KOPT-K1 (cell line): Measurements from ENCODE around the gene LHX1.

Source experiments
- H3K27ac ChIP-seq: fragments of 200-600 bp; sonication (generic); 2 replicates; pipeline ENCODE4 v1.5.1; 2016; ENCODE audit warnings: antibody characterized with exemption, mild to moderate bottlenecking, low read depth, low read length; ENCODE audit not compliant: poor library complexity, severe bottlenecking
- H3K36me3 ChIP-seq: fragments of 200-600 bp; sonication (generic); 2 replicates; pipeline ENCODE4 v1.5.1; 2017; ENCODE audit warnings: antibody characterized with exemption, mild to moderate bottlenecking, low read length, moderate library complexity; ENCODE audit not compliant: insufficient read depth
- H3K9me3 ChIP-seq: fragments of 200-600 bp; sonication (generic); 2 replicates; pipeline ENCODE4 v1.5.1; 2017; ENCODE audit warnings: antibody characterized with exemption, low read length, mild to moderate bottlenecking; ENCODE audit not compliant: insufficient read depth, poor library complexity, severe bottlenecking

The LHX1 gene

DNA sequence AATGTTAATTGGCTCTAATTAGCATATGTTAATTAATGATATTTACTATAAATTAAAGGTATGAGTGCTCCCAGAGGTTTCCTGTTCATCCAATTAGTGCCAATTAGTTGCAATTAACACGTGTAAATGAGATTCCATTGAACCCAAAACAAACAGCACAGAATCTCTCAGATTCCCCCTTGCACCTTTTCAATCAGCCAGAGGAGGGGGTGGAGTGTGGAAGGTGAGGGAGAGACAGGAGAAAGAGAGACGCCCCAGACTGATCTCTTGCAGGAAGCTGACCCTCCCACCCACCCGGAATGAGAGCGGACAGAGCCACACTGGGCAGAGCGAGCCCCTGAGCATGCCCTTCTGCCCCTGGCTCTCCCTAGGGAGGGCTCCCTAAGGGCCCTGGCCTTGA is 24.1 kb upstream of the LHX1 start:
- Histone ChIP-seq H3K27ac (no peak overlapping the region), H3K9me3 (no peaks in the 10 kb centered on the region), H3K36me3 (no peaks in the 10 kb centered on the region)

DNA sequence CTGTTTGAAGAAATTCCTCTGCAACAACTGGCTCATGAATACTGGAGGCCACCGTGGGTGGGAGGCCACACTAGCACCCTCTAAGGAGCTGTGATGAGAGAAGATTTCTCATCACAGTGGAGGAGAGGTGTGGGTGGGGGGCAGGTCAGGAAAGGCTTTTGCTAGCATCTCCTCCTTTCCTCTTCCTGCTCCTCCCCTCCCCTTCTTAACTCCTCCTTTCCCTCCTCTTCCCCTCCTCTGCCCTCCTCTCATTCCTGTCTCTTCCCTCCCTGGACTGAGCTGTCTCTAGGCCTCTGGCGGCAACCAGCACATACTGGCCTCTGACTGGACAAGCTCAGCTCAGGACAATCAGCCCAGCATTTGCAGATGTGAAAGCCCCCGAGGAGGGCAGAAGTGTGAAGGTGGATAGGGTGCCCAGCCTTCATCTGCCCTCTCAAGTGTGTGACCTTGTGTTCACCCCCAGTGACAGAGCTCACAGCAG is 19.0 kb upstream of the LHX1 start:
- H3K9me3 ChIP-seq, result no peaks in the 10 kb centered on the region
- no peak overlapping the region for H3K27ac ChIP-seq
- H3K36me3 ChIP-seq, result no peaks in the 10 kb centered on the region

- Histone ChIP-seq H3K27ac (no peak overlapping the region), H3K9me3 (no peaks in the 10 kb centered on the region), H3K36me3 (no peaks in the 10 kb centered on the region)
Observed at GRCh38 chr17:36919407-36919968, 17.8 kb upstream of the LHX1 start.

GRCh38 chr17:36920032-36921005 is 17.0 kb upstream of the LHX1 start:
- H3K9me3 ChIP-seq, result no peaks in the 10 kb centered on the region
- H3K27ac ChIP-seq, result no peak overlapping the region
- H3K36me3 ChIP-seq, result no peaks in the 10 kb centered on the region

- no peak overlapping the region for H3K27ac ChIP-seq
- no peaks in the 10 kb centered on the region for H3K9me3 ChIP-seq
- no peaks in the 10 kb centered on the region for H3K36me3 ChIP-seq
Observed at GRCh38 chr17:36921095-36921851, 16.0 kb upstream of the LHX1 start.

DNA sequence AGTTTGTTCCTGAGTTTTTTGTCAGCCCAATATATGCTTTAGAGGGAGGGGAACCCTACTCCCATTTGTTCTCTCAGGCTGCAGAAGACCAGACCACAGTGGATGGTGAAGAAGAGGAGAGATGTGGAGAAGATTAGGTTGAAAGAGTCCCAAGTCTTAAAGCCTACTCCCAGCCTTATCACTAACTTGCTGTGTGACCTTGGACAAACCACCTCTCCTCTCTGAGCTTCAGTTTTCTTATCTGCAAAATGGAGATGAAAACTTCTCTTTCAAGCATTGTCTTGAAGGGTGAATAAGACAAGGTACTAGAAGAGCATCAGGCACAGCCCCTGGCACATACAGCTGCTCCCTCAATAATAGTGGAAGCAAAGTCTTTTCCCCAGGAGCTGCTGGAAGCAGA is 15.1 kb upstream of the LHX1 start:
- Histone ChIP-seq H3K36me3 (no peaks in the 10 kb centered on the region), H3K27ac (no peak overlapping the region), H3K9me3 (no peaks in the 10 kb centered on the region)

- no peak overlapping the region for H3K27ac ChIP-seq
- no peaks in the 10 kb centered on the region for H3K9me3 ChIP-seq
Observed at GRCh38 chr17:36923814-36924221, 13.5 kb upstream of the LHX1 start.

GRCh38 chr17:36926226-36926625 is 11.0 kb upstream of the LHX1 start:
- Histone ChIP-seq H3K27ac (no peak overlapping the region), H3K9me3 (no peaks in the 10 kb centered on the region), H3K36me3 (no peaks in the 10 kb centered on the region)

More at GRCh38 chr17:36923814-36924221, 13.5 kb upstream of the LHX1 start:
- H3K36me3 ChIP-seq, result no peaks in the 10 kb centered on the region

- no peaks in the 10 kb centered on the region for H3K36me3 ChIP-seq
- no peaks in the 10 kb centered on the region for H3K9me3 ChIP-seq
Observed at GRCh38 chr17:36926701-36927100, 10.6 kb upstream of the LHX1 start.

DNA sequence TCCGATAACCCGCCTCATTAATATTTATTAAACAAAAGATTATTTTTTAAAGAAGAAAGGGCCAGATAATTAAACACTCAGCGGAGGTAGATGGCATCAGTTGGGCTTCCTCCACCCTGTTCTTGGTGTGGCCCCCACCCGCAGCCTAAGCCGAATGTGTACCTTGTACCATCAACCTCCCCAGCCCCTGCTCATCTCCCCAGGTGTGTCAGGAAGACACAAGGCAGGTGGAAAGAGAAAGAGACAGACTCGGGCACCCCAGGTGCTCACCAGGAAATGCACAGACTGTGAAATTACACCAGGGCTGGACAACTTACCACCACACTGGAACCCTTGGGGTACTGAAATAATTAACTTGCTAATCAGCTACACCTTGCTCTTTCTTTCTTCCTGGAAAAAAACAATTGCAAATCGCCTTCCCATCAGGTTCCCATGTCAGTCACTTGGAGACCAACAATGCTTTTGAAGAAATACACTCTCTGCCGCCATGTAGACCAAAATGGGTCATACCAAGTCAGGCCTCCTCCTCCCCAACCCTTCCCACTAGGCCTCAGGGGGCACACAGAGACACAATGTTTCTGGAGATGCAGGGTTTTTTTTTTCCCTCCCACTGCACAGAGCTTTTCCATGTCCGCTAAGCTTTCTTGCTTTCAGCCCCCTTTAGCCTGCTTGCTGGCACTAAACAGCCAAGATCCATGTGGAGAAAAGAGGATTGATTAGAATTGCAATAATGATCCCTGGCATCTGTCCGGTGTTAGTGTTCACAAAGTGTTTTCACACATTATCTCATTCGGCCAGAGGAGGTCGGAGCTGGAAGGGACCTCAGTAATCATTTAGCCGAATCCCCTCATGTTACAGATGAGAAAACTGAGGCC is 8.6 kb upstream of the LHX1 start:
- Histone ChIP-seq H3K36me3 (no peaks in the 10 kb centered on the region), H3K27ac (no peak overlapping the region), H3K9me3 (no peaks in the 10 kb centered on the region)

More at GRCh38 chr17:36926701-36927100, 10.6 kb upstream of the LHX1 start:
- H3K27ac ChIP-seq, result no peak overlapping the region

GRCh38 chr17:36929851-36930582 is 7.3 kb upstream of the LHX1 start:
- no peak overlapping the region for H3K27ac ChIP-seq
- no peaks in the 10 kb centered on the region for H3K36me3 ChIP-seq
- no peaks in the 10 kb centered on the region for H3K9me3 ChIP-seq

DNA sequence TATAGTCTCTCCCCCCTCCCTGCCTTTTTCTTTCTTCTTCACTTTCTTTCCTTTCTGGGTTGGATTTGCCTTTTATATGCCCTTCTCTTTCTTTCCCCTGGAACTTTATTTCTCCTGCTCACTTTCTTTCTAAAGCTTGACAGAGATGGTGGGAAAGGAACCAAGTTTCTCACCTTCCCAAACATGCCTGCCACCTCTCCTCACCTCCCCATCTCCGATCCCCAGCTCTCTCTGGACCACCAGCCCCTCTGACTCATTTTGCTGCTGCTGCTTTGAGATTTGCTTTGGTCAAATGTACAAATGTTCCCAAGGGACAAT is 6.7 kb upstream of the LHX1 start:
- Histone ChIP-seq H3K27ac (no peak overlapping the region), H3K9me3 (no peaks in the 10 kb centered on the region)

GRCh38 chr17:36931096-36931696 is 6.1 kb upstream of the LHX1 start:
- Histone ChIP-seq H3K36me3 (no peaks in the 10 kb centered on the region), H3K9me3 (no peaks in the 10 kb centered on the region), H3K27ac (no peak overlapping the region)

More for the DNA sequence above, 6.7 kb upstream of the LHX1 start:
- H3K36me3 ChIP-seq, result no peaks in the 10 kb centered on the region
